Neural cell (in vitro differentiated cells): ENCODE results near the gene ADGRF5. TPM values are rescaled to one million over a fixed set of nuclear protein-coding genes. Genes with fewer than 3 reads are reported as not detected.

Source experiments
- H2AFZ ChIP-seq: fragments of 200-600, 300-800 bp; sonication (generic), shearing (Covaris generic); 2 replicates; pipeline ENCODE4 v1.6.0; 2014; ENCODE audit warnings: low read depth, mild to moderate bottlenecking, antibody characterized with exemption, low read length, moderate library complexity
- H3F3A ChIP-seq: fragments of 200-600 bp; shearing (Covaris generic); 2 replicates; pipeline ENCODE4 v1.6.1; 2016; ENCODE audit warnings: mild to moderate bottlenecking, moderate library complexity, mixed read lengths, antibody characterized with exemption, low read length; ENCODE audit not compliant: insufficient read depth, poor library complexity, severe bottlenecking
- H3K27ac ChIP-seq: fragments of 200-600, 300-800 bp; sonication (generic), shearing (Covaris generic); 2 replicates; pipeline ENCODE4 v1.5.1; 2014; ENCODE audit warnings: mild to moderate bottlenecking, low read length, moderate library complexity
- H3K27me3 ChIP-seq: fragments of 300-800, 200-600 bp; sonication (generic), shearing (Covaris generic); 2 replicates; pipeline ENCODE4 v1.6.0; 2014; ENCODE audit warnings: mild to moderate bottlenecking, low read depth, low read length, moderate library complexity; ENCODE audit not compliant: insufficient read depth
- H3K36me3 ChIP-seq: fragments of 300-800, 200-600 bp; sonication (generic), shearing (Covaris generic); 2 replicates; pipeline ENCODE4 v1.5.1; 2014; ENCODE audit warnings: mild to moderate bottlenecking, antibody characterized with exemption, low read length, moderate library complexity; ENCODE audit not compliant: insufficient read depth
- H3K4me2 ChIP-seq: fragments of 300-800, 200-600 bp; sonication (generic), shearing (Covaris generic); 2 replicates; pipeline ENCODE4 v1.6.0; 2014; ENCODE audit warnings: mild to moderate bottlenecking, low read length
- H3K4me3 ChIP-seq: fragments of 300-800, 200-600 bp; sonication (generic), shearing (Covaris generic); 2 replicates; pipeline ENCODE4 v1.5.1; 2014; ENCODE audit warnings: mild to moderate bottlenecking, low read length, moderate library complexity
- H3K79me2 ChIP-seq: fragments of 200-600 bp; shearing (Covaris generic); replicated peaks from 2 replicates; pipeline ENCODE4 v1.6.0; 2014; ENCODE audit warnings: mild to moderate bottlenecking, low read length, moderate library complexity; ENCODE audit not compliant: insufficient read depth
- H3K9ac ChIP-seq: fragments of 300-800, 200-600 bp; sonication (generic), shearing (Covaris generic); 2 replicates; pipeline ENCODE4 v1.6.1; 2016; ENCODE audit warnings: mild to moderate bottlenecking, low read length, mixed read lengths
- H3K9me2 ChIP-seq: fragments of 200-600 bp; shearing (Covaris generic); 2 replicates; pipeline ENCODE4 v1.6.1; 2016; ENCODE audit warnings: mild to moderate bottlenecking, low read length, mixed read lengths; ENCODE audit not compliant: insufficient read depth
- H3K9me3 ChIP-seq: fragments of 200-600, 300-800 bp; sonication (generic), shearing (Covaris generic); 2 replicates; pipeline ENCODE4 v1.6.1; 2016; ENCODE audit warnings: mild to moderate bottlenecking, mixed run types, low read length, moderate library complexity, mixed read lengths
- H4K20me1 ChIP-seq: fragments of 200-600 bp; shearing (Covaris generic); 2 replicates; pipeline ENCODE4 v1.6.1; 2016; ENCODE audit warnings: mild to moderate bottlenecking, mixed run types; ENCODE audit not compliant: insufficient read depth
- EP300 ChIP-seq: fragments of 450-650 bp; conservative IDR thresholded peaks from 2 replicates; pipeline ENCODE4 v1.6.1; 2014; ENCODE audit warnings: antibody characterized with exemption, mild to moderate bottlenecking, moderate library complexity; ENCODE audit not compliant: poor library complexity, severe bottlenecking
- EZH2 ChIP-seq: fragments of 200-600, 300-800 bp; shearing (Covaris generic), sonication (generic); IDR thresholded peaks from 2 replicates; pipeline ENCODE4 v1.6.1; 2014; ENCODE audit warnings: antibody characterized with exemption, low read length, borderline replicate concordance, mild to moderate bottlenecking; ENCODE audit not compliant: insufficient read depth, poor library complexity, severe bottlenecking
- MXI1 ChIP-seq: fragments of 450-650 bp; conservative IDR thresholded peaks from 2 replicates; pipeline ENCODE4 v1.6.1; 2014; ENCODE audit warnings: antibody characterized with exemption, mild to moderate bottlenecking; ENCODE audit not compliant: poor library complexity, severe bottlenecking
- POLR2AphosphoS5 ChIP-seq: IDR thresholded peaks from 2 replicates; pipeline ENCODE4 v1.6.1; 2012
- RAD21 ChIP-seq: fragments of 450-650 bp; conservative IDR thresholded peaks from 2 replicates; pipeline ENCODE4 v1.6.1; 2014; ENCODE audit warnings: antibody characterized with exemption, mild to moderate bottlenecking, moderate library complexity
- REST ChIP-seq: IDR thresholded peaks from 2 replicates; pipeline ENCODE4 v1.6.1; 2012; ENCODE audit warnings: borderline replicate concordance
- SMC3 ChIP-seq: fragments of 450-650 bp; conservative IDR thresholded peaks from 2 replicates; pipeline ENCODE4 v1.6.1; 2014; ENCODE audit warnings: antibody characterized with exemption, mild to moderate bottlenecking, moderate library complexity; ENCODE audit not compliant: poor library complexity
- TAF1 ChIP-seq: IDR thresholded peaks from 2 replicates; pipeline ENCODE4 v1.6.1; 2012; ENCODE audit warnings: low read depth
- polyA plus RNA-seq: library from polyadenylated mRNA; depleted of rRNA; stranded (reverse); fragments of >200 nt; gene quantifications from 2 replicates; pipeline ENCODE4 v1.2.3, GENCODE V29; 2014
- TF ChIP-seq, protein P1 (sequence below): fragments of 450-650 bp; IDR thresholded peaks from 2 replicates; pipeline ENCODE4 v1.5.1; 2014; ENCODE audit warnings: antibody characterized with exemption, mild to moderate bottlenecking, moderate library complexity; ENCODE audit not compliant: poor library complexity, severe bottlenecking

ADGRF5 gene
- polyA plus RNA-seq, 1 donor from 2014 or later = not detected

- H3K36me3 ChIP-seq = no peaks in the 10 kb centered on the region
- H3K9me3 ChIP-seq = no peaks in the 10 kb centered on the region
- H2AFZ ChIP-seq = no peak overlapping the region
- no peaks in the 10 kb centered on the region for H3K79me2 ChIP-seq
- H3F3A ChIP-seq = no peaks in the 10 kb centered on the region
- H3K9ac ChIP-seq = no peak overlapping the region
- no peak overlapping the region for H3K27ac ChIP-seq
- H3K4me2 ChIP-seq = no peak overlapping the region
- no peak overlapping the region for H3K4me3 ChIP-seq
- TF ChIP-seq POLR2AphosphoS5 (peak; percentile 82), SMC3 (no peak), EP300 (peak; percentile 91), TAF1 (no peak), EZH2 (no peak), RAD21 (no peak), MXI1 (no peak)
- TF ChIP-seq, protein P1, sequence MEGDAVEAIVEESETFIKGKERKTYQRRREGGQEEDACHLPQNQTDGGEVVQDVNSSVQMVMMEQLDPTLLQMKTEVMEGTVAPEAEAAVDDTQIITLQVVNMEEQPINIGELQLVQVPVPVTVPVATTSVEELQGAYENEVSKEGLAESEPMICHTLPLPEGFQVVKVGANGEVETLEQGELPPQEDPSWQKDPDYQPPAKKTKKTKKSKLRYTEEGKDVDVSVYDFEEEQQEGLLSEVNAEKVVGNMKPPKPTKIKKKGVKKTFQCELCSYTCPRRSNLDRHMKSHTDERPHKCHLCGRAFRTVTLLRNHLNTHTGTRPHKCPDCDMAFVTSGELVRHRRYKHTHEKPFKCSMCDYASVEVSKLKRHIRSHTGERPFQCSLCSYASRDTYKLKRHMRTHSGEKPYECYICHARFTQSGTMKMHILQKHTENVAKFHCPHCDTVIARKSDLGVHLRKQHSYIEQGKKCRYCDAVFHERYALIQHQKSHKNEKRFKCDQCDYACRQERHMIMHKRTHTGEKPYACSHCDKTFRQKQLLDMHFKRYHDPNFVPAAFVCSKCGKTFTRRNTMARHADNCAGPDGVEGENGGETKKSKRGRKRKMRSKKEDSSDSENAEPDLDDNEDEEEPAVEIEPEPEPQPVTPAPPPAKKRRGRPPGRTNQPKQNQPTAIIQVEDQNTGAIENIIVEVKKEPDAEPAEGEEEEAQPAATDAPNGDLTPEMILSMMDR = no peak
- H3K27me3 ChIP-seq = no peaks in the 10 kb centered on the region
- no peaks in the 10 kb centered on the region for H4K20me1 ChIP-seq
- H3K9me2 ChIP-seq = no peaks in the 10 kb centered on the region
These were observed 39.1 kb downstream of the ADGRF5 start for GRCh38 chr6:46882645-46883044.

- H3K4me2 ChIP-seq = no peak overlapping the region
- H3K27ac ChIP-seq = no peak overlapping the region
- no peaks in the 10 kb centered on the region for H3K9me3 ChIP-seq
- no peaks in the 10 kb centered on the region for H3F3A ChIP-seq
- no peak overlapping the region for H2AFZ ChIP-seq
- no peaks in the 10 kb centered on the region for H4K20me1 ChIP-seq
- H3K4me3 ChIP-seq = no peak overlapping the region
- H3K9me2 ChIP-seq = no peaks in the 10 kb centered on the region
- TF ChIP-seq EZH2 (no peak), MXI1 (no peak), TAF1 (no peak), RAD21 (no peak), REST (no peak), EP300 (no peak), POLR2AphosphoS5 (no peak), SMC3 (no peak)
- TF ChIP-seq, protein P1 = no peak
- no peaks in the 10 kb centered on the region for H3K79me2 ChIP-seq
- H3K9ac ChIP-seq = no peak overlapping the region
- no peaks in the 10 kb centered on the region for H3K36me3 ChIP-seq
- no peaks in the 10 kb centered on the region for H3K27me3 ChIP-seq
These were observed 42.7 kb downstream of the ADGRF5 start for GRCh38 chr6:46879003-46879402.
